GM21381 (cell line): Measurements from ENCODE around the gene ALDH3A1.

Experiments
- ATAC-seq: cut with Tn5 transposase; IDR thresholded peaks from one replicate; pipeline ENCODE4 v1.9.1; 2021; ENCODE audit warnings: mild to moderate bottlenecking, moderate library complexity; ENCODE audit not compliant: unreplicated experiment

The ALDH3A1 gene

DNA sequence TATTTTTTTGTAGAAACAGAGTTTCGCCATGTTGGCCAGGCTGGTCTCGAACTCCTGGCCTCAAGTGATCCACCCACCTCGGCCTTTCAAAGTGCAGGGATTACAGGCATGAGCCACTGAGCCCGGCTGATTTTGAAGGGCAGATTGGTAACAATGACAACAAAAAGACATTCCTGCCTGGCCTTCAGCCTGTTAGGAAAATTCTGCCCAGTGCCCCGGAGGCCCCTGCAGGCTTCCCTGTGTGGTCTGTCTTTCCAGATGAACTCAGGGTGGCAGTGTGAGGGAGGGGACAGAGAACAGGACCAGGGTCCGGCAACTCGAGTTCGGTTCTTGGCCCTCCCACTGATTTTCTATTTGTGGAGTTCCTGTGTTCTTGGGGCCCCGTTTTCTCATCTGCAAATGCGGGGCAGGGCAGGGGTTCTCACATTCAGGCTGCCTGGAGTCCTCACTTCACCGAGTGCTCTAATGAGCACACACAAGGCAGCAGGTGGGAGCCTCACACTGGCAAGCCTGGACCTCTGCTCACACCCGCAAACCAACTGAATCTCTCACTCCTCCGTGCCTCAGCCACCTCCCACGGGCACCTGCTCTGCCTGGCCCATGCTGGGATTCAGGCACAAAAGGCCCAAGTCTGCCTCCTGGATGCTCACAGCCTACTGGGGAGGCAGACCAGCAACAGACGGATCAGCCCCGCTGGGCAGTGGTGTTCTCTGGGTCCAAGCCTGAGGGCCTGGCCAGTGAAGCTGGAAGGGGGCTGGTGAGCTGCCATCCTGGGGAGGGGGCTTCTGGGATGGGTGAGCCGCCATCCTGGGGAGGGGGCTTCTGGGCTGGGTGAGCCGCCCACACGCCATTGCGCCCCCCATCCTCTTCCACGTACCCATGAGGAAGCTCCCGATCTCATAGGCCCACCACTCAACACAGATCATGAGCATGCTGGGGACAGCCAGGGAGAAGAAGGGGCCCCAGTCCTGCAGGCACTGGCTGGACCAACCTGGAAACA lies 42.0 kb downstream of the ALDH3A1 start:
- ATAC-seq = no peak

- ATAC-seq = no peak
Measured at GRCh38 chr17:19705201-19705600, 42.9 kb downstream of the ALDH3A1 start.

DNA sequence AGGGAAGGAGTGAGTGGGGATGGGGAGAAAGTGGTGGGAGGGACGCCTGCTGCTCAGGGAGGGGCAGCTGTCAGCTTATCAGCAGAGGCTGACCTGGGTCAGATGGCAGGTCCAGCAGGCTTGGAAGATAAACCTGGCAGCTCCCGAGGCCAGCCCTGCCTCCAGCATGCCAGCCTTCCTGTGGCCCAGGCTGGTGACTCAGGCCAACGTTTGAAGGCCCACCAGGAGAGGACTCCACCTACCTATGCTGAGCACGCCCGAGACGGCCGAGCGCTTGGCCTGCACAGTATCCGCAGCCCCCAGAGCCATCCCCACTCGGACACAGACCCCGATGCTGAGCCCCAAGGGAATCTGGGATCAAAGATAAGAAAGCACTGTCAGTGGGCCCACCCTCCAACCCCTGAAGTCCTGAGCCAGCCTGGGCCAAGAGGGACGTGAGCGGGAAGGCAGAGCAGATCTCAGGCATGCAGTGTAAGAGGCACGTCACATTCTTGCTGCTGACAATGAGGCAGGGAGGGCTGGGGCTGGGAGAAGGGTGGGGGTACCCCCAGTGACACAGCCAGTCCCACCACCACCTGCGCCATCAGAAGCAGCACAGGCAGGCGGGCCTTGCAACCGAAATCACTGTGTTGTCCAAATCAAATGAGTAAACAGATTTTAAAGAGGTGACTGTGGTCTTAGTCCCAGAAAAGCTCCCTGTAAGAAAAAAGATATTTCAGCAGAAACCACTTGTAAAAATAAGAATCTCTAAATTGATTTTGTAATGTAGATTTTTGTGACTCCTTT lies 44.1 kb downstream of the ALDH3A1 start:
- ATAC-seq = no peak

- ATAC-seq = no peak
Measured at GRCh38 chr17:19703106-19703827, 44.8 kb downstream of the ALDH3A1 start.

DNA sequence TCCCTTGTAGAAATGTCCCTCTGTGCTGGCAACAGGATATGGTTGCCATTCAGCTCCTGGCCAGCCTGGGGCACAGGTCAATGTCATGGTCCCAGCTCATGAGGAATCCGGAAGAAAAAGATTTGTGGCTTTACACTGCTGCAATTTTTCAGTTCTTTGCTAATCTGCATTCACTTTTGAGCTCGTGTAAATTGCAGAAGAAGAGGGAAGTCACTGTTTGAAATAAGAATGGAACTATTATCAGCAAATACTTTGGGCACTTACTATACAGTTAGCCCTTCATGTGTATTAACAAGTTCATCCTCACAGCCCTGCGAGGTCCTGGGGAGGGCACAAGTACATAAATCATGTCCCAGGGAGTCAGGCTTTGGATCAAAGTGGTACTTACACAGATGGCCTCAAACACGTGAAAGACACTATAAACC lies 45.9 kb downstream of the ALDH3A1 start:
- no peak for ATAC-seq
